ENCODE results near the gene GRIK5. TPM values are rescaled to one million over a fixed set of nuclear protein-coding genes. Genes with fewer than 3 reads are reported as not detected.

GRIK5 gene, protein sequence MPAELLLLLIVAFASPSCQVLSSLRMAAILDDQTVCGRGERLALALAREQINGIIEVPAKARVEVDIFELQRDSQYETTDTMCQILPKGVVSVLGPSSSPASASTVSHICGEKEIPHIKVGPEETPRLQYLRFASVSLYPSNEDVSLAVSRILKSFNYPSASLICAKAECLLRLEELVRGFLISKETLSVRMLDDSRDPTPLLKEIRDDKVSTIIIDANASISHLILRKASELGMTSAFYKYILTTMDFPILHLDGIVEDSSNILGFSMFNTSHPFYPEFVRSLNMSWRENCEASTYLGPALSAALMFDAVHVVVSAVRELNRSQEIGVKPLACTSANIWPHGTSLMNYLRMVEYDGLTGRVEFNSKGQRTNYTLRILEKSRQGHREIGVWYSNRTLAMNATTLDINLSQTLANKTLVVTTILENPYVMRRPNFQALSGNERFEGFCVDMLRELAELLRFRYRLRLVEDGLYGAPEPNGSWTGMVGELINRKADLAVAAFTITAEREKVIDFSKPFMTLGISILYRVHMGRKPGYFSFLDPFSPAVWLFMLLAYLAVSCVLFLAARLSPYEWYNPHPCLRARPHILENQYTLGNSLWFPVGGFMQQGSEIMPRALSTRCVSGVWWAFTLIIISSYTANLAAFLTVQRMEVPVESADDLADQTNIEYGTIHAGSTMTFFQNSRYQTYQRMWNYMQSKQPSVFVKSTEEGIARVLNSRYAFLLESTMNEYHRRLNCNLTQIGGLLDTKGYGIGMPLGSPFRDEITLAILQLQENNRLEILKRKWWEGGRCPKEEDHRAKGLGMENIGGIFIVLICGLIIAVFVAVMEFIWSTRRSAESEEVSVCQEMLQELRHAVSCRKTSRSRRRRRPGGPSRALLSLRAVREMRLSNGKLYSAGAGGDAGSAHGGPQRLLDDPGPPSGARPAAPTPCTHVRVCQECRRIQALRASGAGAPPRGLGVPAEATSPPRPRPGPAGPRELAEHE
- 2.5 and 14.3 TPM in 2 replicates for total RNA-seq

DNA sequence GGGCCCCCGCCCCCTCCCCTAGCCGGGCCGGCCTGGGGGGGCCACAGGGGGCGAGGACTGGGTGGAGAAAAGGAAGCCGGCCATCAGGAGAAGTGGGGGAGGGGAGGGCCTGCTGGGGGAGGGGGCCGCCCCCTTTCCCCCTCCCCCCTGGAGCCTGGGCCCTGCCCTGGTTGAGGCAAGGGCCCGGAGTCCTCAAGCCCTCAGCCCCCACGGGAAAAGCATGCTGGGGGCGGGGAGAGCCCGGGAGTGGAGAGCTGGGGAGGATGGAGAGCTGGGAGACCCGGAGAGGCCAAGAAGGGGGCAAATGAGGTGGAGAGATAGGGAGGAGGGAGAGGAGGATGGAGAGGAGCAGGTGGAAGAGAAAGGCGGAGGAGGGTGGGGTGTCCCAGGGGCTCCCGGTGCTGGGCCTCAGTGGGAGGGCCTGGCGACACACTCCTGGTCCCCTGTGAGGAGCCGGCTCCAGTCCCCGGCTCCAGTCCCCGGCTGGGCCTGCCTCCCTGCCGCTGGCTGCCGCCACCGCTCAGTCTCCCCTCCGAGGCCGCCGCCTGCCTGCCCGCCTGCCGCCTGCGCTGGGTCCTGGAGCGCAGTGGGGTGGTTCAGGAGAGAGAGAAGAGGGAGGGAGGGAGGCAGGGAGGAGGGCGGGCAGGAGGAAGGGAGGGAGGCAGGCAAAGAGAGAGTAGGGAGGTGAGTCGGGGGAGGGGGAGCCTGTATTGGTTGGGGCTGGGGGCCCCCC is at the start of gene GRIK5:
Gene GRIK5, minus strand, starts transcription at position 588 of the 733 bp plus-strand sequence. CDS start 4,436 bp downstream, outside the sequence.
- TF ChIP-seq, protein P1, sequence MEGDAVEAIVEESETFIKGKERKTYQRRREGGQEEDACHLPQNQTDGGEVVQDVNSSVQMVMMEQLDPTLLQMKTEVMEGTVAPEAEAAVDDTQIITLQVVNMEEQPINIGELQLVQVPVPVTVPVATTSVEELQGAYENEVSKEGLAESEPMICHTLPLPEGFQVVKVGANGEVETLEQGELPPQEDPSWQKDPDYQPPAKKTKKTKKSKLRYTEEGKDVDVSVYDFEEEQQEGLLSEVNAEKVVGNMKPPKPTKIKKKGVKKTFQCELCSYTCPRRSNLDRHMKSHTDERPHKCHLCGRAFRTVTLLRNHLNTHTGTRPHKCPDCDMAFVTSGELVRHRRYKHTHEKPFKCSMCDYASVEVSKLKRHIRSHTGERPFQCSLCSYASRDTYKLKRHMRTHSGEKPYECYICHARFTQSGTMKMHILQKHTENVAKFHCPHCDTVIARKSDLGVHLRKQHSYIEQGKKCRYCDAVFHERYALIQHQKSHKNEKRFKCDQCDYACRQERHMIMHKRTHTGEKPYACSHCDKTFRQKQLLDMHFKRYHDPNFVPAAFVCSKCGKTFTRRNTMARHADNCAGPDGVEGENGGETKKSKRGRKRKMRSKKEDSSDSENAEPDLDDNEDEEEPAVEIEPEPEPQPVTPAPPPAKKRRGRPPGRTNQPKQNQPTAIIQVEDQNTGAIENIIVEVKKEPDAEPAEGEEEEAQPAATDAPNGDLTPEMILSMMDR (conservative IDR thresholded peaks at IDR 0.05; ENCODE audit: low read depth, low read length): no peak
- peak within 1 kb of the TSS; percentile 45 for H3K4me3 ChIP-seq (ENCODE audit: low read depth, low read length)
- no peak for DNase-seq (ENCODE audit: low read depth)

DNA sequence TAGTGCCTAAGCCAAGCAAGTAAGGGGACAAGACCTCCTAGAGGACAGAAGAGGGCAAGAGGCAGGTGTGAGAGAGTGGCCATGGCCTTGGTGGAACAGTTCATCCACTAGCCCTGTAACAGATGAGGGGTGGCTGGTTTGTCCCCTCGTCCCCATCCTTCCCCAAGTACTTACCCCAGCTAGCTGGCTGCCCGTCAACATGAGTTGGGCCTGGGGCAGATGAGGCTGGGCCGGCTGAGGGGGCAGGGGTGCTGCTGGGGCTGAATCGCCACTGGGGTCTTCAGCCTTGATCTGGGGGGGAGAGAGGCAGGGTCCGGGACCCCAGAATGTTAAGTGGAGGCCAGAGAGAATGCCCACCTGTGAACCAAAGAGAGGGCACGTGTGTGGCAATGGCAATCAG is 47.1 kb upstream of the GRIK5 start:
- DNase-seq (ENCODE audit: low read depth): no peak
- TF ChIP-seq, protein P1 (conservative IDR thresholded peaks at IDR 0.05; ENCODE audit: low read depth, low read length): no peak

DNA sequence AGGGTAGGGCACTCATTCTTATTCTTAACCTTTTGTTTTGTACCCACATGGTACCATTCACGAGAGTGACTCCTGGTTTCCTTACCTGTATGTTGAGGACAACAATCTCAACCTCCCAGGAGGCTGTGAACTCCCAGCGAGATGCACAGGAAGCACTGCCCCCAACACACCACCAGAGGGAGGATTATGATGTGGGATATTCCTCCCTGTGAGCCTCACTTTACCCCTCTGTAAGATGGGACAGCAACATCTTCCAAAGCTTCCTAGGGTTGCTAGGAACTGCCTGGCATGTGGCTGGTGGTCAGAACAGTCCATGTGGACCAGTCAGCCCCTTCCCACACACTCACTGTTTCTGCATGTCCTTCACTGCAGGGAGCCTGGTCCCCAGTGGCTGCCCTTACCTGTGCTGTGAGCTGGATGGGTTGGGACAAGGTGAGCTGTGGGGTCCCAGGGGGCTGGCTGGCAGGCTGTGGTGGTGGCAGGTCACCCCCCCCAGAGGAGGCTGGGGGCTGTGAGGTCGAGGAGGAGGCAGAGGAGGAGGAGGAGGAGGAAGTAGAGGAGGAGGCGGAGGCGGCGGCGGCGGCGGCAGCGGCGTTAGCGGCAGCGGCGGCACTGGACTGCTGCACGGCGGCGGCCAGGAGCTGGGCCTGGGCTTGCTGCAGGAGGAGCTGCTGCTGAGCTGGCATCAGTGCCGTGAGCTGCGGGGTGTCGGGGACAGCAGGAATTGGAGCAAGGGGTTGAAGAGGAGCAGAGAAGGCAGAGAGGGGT is 46.5 kb upstream of the GRIK5 start:
- TF ChIP-seq, protein P1 (conservative IDR thresholded peaks at IDR 0.05; ENCODE audit: low read depth, low read length): peak; percentile 19
- no peak for DNase-seq (ENCODE audit: low read depth)

More for the DNA sequence above, 47.1 kb upstream of the GRIK5 start:
- no peak overlapping the region for H3K4me3 ChIP-seq (ENCODE audit: low read depth, low read length)

DNA sequence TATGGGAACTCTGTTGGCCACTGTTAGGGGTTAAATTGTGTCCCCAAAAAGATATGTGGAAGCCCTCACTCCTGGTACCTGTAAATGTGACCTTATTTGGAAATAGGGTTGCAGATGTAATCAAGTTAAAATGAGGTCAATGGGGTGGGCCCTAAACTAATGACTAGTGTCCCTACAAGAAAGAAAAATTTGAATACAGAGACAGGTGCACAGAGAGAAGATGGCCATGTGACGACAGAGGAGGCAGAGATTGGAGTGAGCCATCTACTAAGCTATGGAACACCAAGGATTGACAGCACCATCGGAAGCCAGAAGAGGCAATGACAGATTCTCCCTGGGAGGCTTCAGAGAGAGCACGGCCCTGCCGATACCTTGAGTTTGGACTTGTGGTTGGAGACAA is 45.7 kb upstream of the GRIK5 start:
- DNase-seq (ENCODE audit: low read depth): no peak
- no peak overlapping the region for H3K4me3 ChIP-seq (ENCODE audit: low read depth, low read length)
- TF ChIP-seq, protein P1 (conservative IDR thresholded peaks at IDR 0.05; ENCODE audit: low read depth, low read length): no peak

More for the DNA sequence above, 46.5 kb upstream of the GRIK5 start:
- no peak overlapping the region for H3K4me3 ChIP-seq (ENCODE audit: low read depth, low read length)

DNA sequence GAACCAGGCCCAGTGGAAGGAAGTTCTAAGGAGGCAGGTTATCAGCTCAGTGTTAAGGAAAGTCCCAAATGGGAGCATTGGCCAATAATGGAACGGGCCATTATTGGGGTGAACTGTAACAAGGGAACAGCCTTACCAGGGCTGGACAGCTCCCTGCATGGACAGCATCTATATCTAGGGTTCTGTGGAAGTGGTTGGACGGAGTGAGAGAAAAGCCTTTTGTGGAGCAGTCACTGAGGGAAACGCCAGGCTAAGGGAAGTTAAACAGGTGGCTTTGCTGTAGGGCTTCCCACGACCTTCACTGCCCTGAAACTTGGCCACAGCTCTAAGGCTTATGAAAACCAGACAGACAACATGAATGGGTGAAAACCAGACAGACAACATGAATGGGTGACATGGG is 45.2 kb upstream of the GRIK5 start:
- DNase-seq (ENCODE audit: low read depth): no peak

More for the DNA sequence above, 45.2 kb upstream of the GRIK5 start:
- TF ChIP-seq, protein P1 (conservative IDR thresholded peaks at IDR 0.05; ENCODE audit: low read depth, low read length): no peak
- H3K4me3 ChIP-seq (ENCODE audit: low read depth, low read length): no peak overlapping the region
